Ovary (tissue), 3 donors: ENCODE measurements around the gene RIPK1.

Experiments used
- POLR2A ChIP-seq: fragments of 450-650 bp; IDR thresholded peaks from one replicate; pipeline ENCODE4 v1.6.1; 2017; ENCODE audit warnings: antibody characterized with exemption, mild to moderate bottlenecking, moderate library complexity
- TF ChIP-seq, protein P1 (sequence below), 3 donors: fragments of 450-650 bp in 2 of 3; fragments of 200-600 bp in 1 of 3; IDR thresholded peaks; one replicate each; pipeline versions ENCODE4 v1.5.1 to v1.8.0; 2016 to 2022; ENCODE audit warnings: antibody characterized with exemption in 3 of 3, mild to moderate bottlenecking in 1 of 3
- donor health status: DM: no; HTN: no; CAD: no.

DNA sequence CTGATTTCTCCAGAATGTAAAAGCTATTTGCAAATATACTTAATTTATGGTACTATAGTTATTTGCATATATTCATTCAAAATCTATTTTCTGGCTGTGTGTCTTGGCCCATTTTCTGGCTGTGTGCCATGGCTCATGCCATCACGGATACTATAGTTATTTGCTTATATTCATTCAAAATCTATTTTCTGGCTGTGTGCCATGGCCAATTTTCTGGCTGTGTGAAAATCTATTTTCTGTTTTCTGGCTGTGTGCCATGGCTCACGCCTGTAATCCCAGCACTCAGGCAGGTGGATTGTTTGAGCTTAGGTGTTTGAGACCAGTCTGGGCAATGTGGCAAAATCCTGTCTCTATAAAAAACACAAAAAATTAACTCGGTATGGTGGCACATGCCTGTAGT is 28.9 kb upstream of the RIPK1 start:
- no peak for TF ChIP-seq POLR2A
- TF ChIP-seq, protein P1, sequence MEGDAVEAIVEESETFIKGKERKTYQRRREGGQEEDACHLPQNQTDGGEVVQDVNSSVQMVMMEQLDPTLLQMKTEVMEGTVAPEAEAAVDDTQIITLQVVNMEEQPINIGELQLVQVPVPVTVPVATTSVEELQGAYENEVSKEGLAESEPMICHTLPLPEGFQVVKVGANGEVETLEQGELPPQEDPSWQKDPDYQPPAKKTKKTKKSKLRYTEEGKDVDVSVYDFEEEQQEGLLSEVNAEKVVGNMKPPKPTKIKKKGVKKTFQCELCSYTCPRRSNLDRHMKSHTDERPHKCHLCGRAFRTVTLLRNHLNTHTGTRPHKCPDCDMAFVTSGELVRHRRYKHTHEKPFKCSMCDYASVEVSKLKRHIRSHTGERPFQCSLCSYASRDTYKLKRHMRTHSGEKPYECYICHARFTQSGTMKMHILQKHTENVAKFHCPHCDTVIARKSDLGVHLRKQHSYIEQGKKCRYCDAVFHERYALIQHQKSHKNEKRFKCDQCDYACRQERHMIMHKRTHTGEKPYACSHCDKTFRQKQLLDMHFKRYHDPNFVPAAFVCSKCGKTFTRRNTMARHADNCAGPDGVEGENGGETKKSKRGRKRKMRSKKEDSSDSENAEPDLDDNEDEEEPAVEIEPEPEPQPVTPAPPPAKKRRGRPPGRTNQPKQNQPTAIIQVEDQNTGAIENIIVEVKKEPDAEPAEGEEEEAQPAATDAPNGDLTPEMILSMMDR (IDR thresholded peaks at IDR 0.05), result no peak
